Thoracic aorta (tissue), 2 donors: Measurements from ENCODE around the gene DCUN1D2. TPM values are rescaled to one million over a fixed set of nuclear protein-coding genes. Genes with fewer than 3 reads are reported as not detected.

Source experiments
- ATAC-seq: fragments of 150-250 bp; one replicate; pipeline ENCODE4 v1.8.0; 2017; ENCODE audit warnings: low read depth; ENCODE audit not compliant: insufficient number of reproducible peaks, low FRiP score
- DNase-seq: peaks from one replicate; pipeline ENCODE4 v3.0.0-alpha.2; 2020; ENCODE audit warnings: low spot score
- H3K27ac ChIP-seq, 2 donors: fragments of 200-600 bp; sonication (generic); 1 replicate in 1 of 2; 2 replicates in 1 of 2; pipeline ENCODE4 v1.5.1; 2016; ENCODE audit warnings: mild to moderate bottlenecking in 2 of 2, moderate library complexity in 2 of 2
- H3K27me3 ChIP-seq: fragments of 200-600 bp; sonication (generic); replicated peaks from 2 replicates; pipeline ENCODE4 v1.6.0; 2016; ENCODE audit warnings: mild to moderate bottlenecking; ENCODE audit not compliant: insufficient read depth
- H3K36me3 ChIP-seq: fragments of 200-600 bp; sonication (generic); one replicate; pipeline ENCODE4 v1.5.1; 2016
- H3K4me1 ChIP-seq, 2 donors: fragments of 200-600 bp; sonication (generic); 1 replicate in 1 of 2; 2 replicates in 1 of 2; pipeline versions ENCODE4 v1.5.1 to v1.6.0; 2016; ENCODE audit warnings: low read depth in 2 of 2, mild to moderate bottlenecking in 1 of 2; ENCODE audit not compliant: control insufficient read depth in 1 of 2
- H3K4me3 ChIP-seq: fragments of 200-600 bp; sonication (generic); 2 replicates; pipeline ENCODE4 v1.5.1; 2016; ENCODE audit warnings: mild to moderate bottlenecking
- H3K9me3 ChIP-seq: fragments of 200-600 bp; sonication (generic); 2 replicates; pipeline ENCODE4 v1.5.1; 2016
- total RNA-seq, 2 donors: library from RNA; depleted of rRNA; stranded (reverse); fragments of >200 nt; gene quantifications; one replicate each; pipeline versions ENCODE4 v1.1.0 to v1.2.3, GENCODE V29; 2016
- TF ChIP-seq, protein P1 (sequence below): fragments of 200-600 bp; sonication (generic); IDR thresholded peaks from one replicate; pipeline ENCODE4 v1.5.1; 2019; ENCODE audit warnings: antibody characterized with exemption

DCUN1D2 gene
- total RNA-seq, 2 donors from 2014 or later: 7.3 to 29.8 TPM

DNA sequence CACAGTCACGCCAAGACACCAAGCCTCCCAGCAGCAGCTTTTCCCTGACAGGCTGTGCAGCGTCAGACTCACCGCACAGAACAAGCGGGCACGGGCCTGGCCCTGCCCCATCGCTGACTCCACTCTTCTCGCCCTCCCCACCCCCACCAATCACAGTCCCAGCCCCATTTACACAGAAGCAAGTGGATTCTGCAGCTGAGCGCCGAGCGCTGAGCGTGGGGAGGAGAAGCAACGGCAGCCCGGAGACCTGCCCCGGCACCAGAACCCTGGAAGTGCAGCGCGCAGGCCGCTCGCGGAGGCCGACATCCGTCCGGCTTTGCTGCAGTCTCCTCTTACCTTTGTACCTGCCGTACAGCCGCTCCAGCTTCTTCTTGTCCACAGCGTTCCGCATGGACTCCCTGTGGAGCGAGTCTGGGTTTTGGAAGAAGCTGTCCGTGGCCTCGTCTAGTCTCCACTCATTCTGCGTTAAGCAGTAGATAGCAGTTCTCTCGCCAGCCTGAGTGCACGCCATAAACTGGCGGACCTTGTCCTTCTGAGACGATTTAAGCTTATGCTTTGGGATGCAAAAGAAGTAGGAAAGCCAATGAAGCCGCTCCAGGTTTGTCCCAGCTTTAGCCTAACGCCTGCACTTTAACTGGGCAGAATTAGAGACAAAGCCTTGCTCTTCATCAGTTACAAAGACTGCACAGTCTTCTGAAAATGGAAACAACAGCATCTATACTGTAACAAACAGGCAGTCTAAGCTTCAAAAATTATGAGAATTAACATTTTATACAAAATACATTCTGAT is 6.8 kb downstream of the DCUN1D2 start:
- Histone ChIP-seq H3K4me1 (peaks cover 2 to 3% of the 10 kb centered on the region in 2 donors), H3K9me3 (no peaks in the 10 kb centered on the region), H3K4me3 (no peak overlapping the region), H3K36me3 (no peaks in the 10 kb centered on the region), H3K27ac (no peak overlapping the region), H3K27me3 (no peaks in the 10 kb centered on the region)
- no peak for DNase-seq
- no peak for ATAC-seq
- TF ChIP-seq, protein P1, sequence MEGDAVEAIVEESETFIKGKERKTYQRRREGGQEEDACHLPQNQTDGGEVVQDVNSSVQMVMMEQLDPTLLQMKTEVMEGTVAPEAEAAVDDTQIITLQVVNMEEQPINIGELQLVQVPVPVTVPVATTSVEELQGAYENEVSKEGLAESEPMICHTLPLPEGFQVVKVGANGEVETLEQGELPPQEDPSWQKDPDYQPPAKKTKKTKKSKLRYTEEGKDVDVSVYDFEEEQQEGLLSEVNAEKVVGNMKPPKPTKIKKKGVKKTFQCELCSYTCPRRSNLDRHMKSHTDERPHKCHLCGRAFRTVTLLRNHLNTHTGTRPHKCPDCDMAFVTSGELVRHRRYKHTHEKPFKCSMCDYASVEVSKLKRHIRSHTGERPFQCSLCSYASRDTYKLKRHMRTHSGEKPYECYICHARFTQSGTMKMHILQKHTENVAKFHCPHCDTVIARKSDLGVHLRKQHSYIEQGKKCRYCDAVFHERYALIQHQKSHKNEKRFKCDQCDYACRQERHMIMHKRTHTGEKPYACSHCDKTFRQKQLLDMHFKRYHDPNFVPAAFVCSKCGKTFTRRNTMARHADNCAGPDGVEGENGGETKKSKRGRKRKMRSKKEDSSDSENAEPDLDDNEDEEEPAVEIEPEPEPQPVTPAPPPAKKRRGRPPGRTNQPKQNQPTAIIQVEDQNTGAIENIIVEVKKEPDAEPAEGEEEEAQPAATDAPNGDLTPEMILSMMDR: no peak

DNA sequence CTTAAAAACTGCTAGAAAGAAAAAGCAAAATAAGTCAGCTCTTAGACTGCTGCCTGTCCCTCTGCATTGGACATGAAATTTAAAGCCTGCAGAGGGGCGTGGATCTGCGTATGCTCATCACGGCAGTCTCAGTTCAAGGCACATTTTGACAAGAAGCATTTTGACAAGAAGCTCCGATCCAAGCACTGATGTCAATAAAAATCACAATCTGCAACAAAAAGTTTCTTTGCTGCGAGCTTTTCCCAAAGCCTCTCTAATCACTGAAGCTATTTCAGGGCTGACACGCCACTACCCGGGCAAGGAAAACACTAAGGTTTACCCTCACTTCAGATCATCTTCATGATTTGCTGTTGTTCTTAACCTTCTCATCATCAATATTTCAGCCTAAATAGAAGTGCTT is 7.4 kb downstream of the DCUN1D2 start:
- Histone ChIP-seq H3K4me1 (peaks cover 0 to 3% of the 10 kb centered on the region in 2 donors), H3K9me3 (no peaks in the 10 kb centered on the region), H3K36me3 (no peaks in the 10 kb centered on the region), H3K4me3 (no peak overlapping the region), H3K27me3 (no peaks in the 10 kb centered on the region), H3K27ac (no peak overlapping the region)
- no peak for ATAC-seq
- TF ChIP-seq, protein P1: no peak
- no peak for DNase-seq

DNA sequence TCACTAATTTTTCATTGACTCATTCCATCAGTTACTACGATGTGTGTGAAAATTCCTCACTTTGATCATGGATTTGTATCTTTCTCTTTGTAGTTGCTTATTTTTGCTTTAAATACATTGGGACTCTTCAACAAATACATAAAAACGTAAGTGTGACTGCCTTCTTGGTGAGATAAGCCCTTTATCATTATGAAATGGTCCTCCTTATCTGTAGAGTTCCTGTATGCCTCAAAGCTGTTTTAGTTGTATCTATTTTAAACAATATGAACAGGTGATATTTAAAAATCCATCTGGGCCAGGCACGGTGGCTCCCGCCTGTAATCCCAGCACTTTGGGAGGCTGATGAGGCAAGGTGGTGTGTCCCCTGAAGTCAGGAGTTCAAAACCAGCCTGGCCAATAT is 11.3 kb downstream of the DCUN1D2 start:
- no peak for DNase-seq
- H3K27ac ChIP-seq: no peak overlapping the region
- H3K9me3 ChIP-seq: no peaks in the 10 kb centered on the region
- TF ChIP-seq, protein P1: no peak
- peaks cover 0 to 3% of the 10 kb centered on the region in 2 donors for H3K4me1 ChIP-seq
- peaks cover 9% of the 10 kb centered on the region for H3K36me3 ChIP-seq
- H3K4me3 ChIP-seq: no peak overlapping the region
- no peak for ATAC-seq
- no peaks in the 10 kb centered on the region for H3K27me3 ChIP-seq

DNA sequence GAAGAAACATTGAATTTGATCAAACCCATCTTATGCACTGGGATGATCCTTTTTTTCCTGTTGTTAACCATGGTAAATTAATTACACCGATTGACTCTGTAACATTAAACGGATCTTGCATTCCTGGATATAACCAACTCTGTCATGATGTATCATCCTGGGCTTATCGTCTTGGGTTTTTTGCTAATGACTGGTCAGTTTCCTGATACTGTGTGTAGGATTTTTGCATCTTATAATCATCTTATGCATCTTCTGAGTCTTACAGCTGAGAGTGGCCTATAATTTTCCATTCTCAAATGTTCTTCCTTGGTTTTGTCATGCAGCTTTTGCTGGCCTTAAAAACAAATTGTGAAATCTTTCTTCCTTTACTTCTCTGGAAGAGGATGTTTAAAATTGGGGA is 12.8 kb downstream of the DCUN1D2 start:
- ATAC-seq (no peak), DNase-seq (no peak)
- H3K4me3 ChIP-seq: no peak overlapping the region
- H3K9me3 ChIP-seq: no peaks in the 10 kb centered on the region
- TF ChIP-seq, protein P1: no peak
- peaks cover 0 to 3% of the 10 kb centered on the region in 2 donors for H3K4me1 ChIP-seq
- peaks cover 9% of the 10 kb centered on the region for H3K36me3 ChIP-seq
- no peak overlapping the region for H3K27ac ChIP-seq
- no peaks in the 10 kb centered on the region for H3K27me3 ChIP-seq

GRCh38 chr13:113476811-113477210 is 13.7 kb downstream of the DCUN1D2 start:
- Histone ChIP-seq H3K4me1 (no peaks in the 10 kb centered on the region), H3K4me3 (no peak overlapping the region), H3K27me3 (no peaks in the 10 kb centered on the region), H3K9me3 (no peaks in the 10 kb centered on the region), H3K36me3 (peaks cover 9% of the 10 kb centered on the region), H3K27ac (no peak overlapping the region)
- ATAC-seq: no peak
- DNase-seq: no peak
- TF ChIP-seq, protein P1: no peak
